Osteocyte (in vitro differentiated cells): Measurements from ENCODE around the gene RALGAPB. TPM values are rescaled to one million over a fixed set of nuclear protein-coding genes. Genes with fewer than 3 reads are reported as not detected.

Source experiments
- DNase-seq: peaks from one replicate; pipeline ENCODE4 v3.0.0; 2021; ENCODE audit warnings: mixed read lengths; ENCODE audit not compliant: unreplicated experiment; ENCODE audit errors: extremely low spot score
- H3K27ac Mint-ChIP-seq: one replicate; pipeline ENCODE4 v1.8.0; 2021; ENCODE audit warnings: mild to moderate bottlenecking, mixed read lengths; ENCODE audit not compliant: unreplicated experiment
- H3K27me3 Mint-ChIP-seq: one replicate; pipeline ENCODE4 v1.8.0; 2021; ENCODE audit warnings: mixed read lengths; ENCODE audit not compliant: unreplicated experiment
- H3K36me3 Mint-ChIP-seq: one replicate; pipeline ENCODE4 v1.8.0; 2021; ENCODE audit warnings: mixed read lengths; ENCODE audit not compliant: unreplicated experiment
- H3K4me1 Mint-ChIP-seq: one replicate; pipeline ENCODE4 v1.8.0; 2021; ENCODE audit warnings: mixed read lengths; ENCODE audit not compliant: unreplicated experiment
- H3K4me3 Mint-ChIP-seq: one replicate; pipeline ENCODE4 v1.8.0; 2021; ENCODE audit warnings: mild to moderate bottlenecking, moderate library complexity, mixed read lengths; ENCODE audit not compliant: unreplicated experiment
- H3K9me3 Mint-ChIP-seq: one replicate; pipeline ENCODE4 v1.8.0; 2021; ENCODE audit warnings: mixed read lengths; ENCODE audit not compliant: unreplicated experiment
- total RNA-seq: library from RNA; stranded (reverse); gene quantifications from 2 replicates; pipeline ENCODE4 v1.2.1, GENCODE V29; 2021
- TF ChIP-seq, protein P1 (sequence below): fragments of 200-600 bp; sonication (generic); IDR thresholded peaks from 2 replicates; pipeline ENCODE4 v1.5.0; 2021; ENCODE audit warnings: antibody characterized with exemption, mild to moderate bottlenecking, moderate library complexity

The RALGAPB gene
- total RNA-seq, 1 donor from 2014 or later: 36.8 TPM

GRCh38 chr20:38523697-38524096, 51.1 kb downstream of the RALGAPB start:
- Mint-ChIP-seq H3K36me3 (peaks cover 48% of the 10 kb centered on the region), H3K9me3 (no peaks in the 10 kb centered on the region), H3K4me1 (peaks cover 5% of the 10 kb centered on the region), H3K27ac (no peak overlapping the region), H3K27me3 (no peaks in the 10 kb centered on the region), H3K4me3 (no peak overlapping the region)
- TF ChIP-seq, protein P1, sequence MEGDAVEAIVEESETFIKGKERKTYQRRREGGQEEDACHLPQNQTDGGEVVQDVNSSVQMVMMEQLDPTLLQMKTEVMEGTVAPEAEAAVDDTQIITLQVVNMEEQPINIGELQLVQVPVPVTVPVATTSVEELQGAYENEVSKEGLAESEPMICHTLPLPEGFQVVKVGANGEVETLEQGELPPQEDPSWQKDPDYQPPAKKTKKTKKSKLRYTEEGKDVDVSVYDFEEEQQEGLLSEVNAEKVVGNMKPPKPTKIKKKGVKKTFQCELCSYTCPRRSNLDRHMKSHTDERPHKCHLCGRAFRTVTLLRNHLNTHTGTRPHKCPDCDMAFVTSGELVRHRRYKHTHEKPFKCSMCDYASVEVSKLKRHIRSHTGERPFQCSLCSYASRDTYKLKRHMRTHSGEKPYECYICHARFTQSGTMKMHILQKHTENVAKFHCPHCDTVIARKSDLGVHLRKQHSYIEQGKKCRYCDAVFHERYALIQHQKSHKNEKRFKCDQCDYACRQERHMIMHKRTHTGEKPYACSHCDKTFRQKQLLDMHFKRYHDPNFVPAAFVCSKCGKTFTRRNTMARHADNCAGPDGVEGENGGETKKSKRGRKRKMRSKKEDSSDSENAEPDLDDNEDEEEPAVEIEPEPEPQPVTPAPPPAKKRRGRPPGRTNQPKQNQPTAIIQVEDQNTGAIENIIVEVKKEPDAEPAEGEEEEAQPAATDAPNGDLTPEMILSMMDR: no peak
- DNase-seq: no peak

GRCh38 chr20:38528167-38528566, 55.5 kb downstream of the RALGAPB start:
- Mint-ChIP-seq H3K27ac (no peak overlapping the region), H3K36me3 (peaks cover 42% of the 10 kb centered on the region), H3K4me1 (peaks cover 5% of the 10 kb centered on the region), H3K4me3 (no peak overlapping the region), H3K27me3 (no peaks in the 10 kb centered on the region), H3K9me3 (no peaks in the 10 kb centered on the region)
- TF ChIP-seq, protein P1: no peak
- no peak for DNase-seq

GRCh38 chr20:38531021-38531420, 58.4 kb downstream of the RALGAPB start:
- H3K4me1 Mint-ChIP-seq: no peaks in the 10 kb centered on the region
- H3K36me3 Mint-ChIP-seq: peaks cover 38% of the 10 kb centered on the region
- TF ChIP-seq, protein P1: no peak
- no peak for DNase-seq
- H3K9me3 Mint-ChIP-seq: no peaks in the 10 kb centered on the region
- H3K27me3 Mint-ChIP-seq: no peaks in the 10 kb centered on the region
- no peak overlapping the region for H3K27ac Mint-ChIP-seq
- H3K4me3 Mint-ChIP-seq: no peak overlapping the region

GRCh38 chr20:38534756-38535155, 62.1 kb downstream of the RALGAPB start:
- H3K4me1 Mint-ChIP-seq: no peaks in the 10 kb centered on the region
- H3K4me3 Mint-ChIP-seq: no peak overlapping the region
- no peaks in the 10 kb centered on the region for H3K9me3 Mint-ChIP-seq
- TF ChIP-seq, protein P1: no peak
- DNase-seq: no peak
- peaks cover 57% of the 10 kb centered on the region for H3K36me3 Mint-ChIP-seq
- H3K27me3 Mint-ChIP-seq: no peaks in the 10 kb centered on the region
- H3K27ac Mint-ChIP-seq: no peak overlapping the region

DNA sequence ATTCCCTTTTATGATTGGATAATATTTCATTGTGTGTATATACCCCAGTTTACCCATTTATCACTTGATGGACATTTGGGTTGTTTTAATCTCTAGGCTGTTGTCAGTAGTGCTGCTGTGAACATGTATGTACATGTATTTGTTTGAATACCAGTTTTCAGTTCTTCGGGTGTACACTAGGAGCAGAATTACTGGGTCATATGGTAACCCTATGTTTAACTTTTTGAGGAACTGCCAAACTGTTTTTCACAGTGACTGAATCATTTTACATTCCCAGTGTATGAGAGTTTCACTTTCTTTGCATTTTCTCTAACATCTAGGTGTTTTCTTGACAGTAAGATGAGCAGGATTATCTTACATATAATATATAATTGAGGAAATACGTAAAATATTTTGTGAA, 63.7 kb downstream of the RALGAPB start:
- H3K9me3 Mint-ChIP-seq: no peaks in the 10 kb centered on the region
- H3K27me3 Mint-ChIP-seq: no peaks in the 10 kb centered on the region
- no peak for DNase-seq
- H3K36me3 Mint-ChIP-seq: peaks cover 65% of the 10 kb centered on the region
- no peak overlapping the region for H3K27ac Mint-ChIP-seq
- H3K4me3 Mint-ChIP-seq: no peak overlapping the region
- no peaks in the 10 kb centered on the region for H3K4me1 Mint-ChIP-seq
- TF ChIP-seq, protein P1: no peak
